Tibial nerve (tissue), 3 donors: Measurements from ENCODE around the gene AKR1C2.
"Not testable (repeated sequence)": the region's sequence is repeated elsewhere in the genome, so short reads cannot be mapped to it uniquely, and the experiment has no call there.

Experiments
- POLR2A ChIP-seq, 2 donors: fragments of 450-650 bp; IDR thresholded peaks; one replicate each; pipeline ENCODE4 v1.6.1; 2017; ENCODE audit warnings: antibody characterized with exemption in 2 of 2, mild to moderate bottlenecking in 2 of 2, moderate library complexity in 2 of 2
- TF ChIP-seq, protein P1 (sequence below), 5 experiments: fragments of 200-600 bp in 3 of 5; fragments of 450-650 bp in 2 of 5; sonication (generic) in 3 of 5; IDR thresholded peaks; one replicate each; pipeline ENCODE4 v1.5.1; 2016 to 2019; ENCODE audit warnings: antibody characterized with exemption in 5 of 5, mild to moderate bottlenecking in 3 of 5, moderate library complexity in 2 of 5

DNA sequence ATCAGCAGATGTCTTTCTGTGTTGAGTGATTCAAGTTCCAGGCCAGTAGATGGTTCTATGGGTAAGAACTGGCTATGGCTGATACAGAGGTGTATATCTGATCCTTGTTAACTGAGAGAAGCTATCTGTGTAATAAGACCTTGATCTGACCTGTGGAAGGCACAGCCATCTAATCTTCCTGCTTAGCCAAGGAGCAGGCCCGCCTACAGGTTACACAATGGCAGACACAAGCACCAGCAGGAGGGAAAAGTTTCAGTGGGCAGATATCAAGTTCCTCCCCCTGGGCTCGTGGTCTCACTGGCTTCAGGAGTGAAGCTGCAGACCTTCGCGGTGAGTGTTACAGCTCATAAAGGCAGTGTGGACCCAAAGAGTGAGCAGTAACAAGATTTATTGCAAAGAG lies 27.9 kb upstream of the AKR1C2 start:
- TF ChIP-seq, protein P1, sequence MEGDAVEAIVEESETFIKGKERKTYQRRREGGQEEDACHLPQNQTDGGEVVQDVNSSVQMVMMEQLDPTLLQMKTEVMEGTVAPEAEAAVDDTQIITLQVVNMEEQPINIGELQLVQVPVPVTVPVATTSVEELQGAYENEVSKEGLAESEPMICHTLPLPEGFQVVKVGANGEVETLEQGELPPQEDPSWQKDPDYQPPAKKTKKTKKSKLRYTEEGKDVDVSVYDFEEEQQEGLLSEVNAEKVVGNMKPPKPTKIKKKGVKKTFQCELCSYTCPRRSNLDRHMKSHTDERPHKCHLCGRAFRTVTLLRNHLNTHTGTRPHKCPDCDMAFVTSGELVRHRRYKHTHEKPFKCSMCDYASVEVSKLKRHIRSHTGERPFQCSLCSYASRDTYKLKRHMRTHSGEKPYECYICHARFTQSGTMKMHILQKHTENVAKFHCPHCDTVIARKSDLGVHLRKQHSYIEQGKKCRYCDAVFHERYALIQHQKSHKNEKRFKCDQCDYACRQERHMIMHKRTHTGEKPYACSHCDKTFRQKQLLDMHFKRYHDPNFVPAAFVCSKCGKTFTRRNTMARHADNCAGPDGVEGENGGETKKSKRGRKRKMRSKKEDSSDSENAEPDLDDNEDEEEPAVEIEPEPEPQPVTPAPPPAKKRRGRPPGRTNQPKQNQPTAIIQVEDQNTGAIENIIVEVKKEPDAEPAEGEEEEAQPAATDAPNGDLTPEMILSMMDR (IDR thresholded peaks at IDR 0.05): not testable (repeated sequence)
- not testable (repeated sequence) for TF ChIP-seq POLR2A (IDR thresholded peaks at IDR 0.05)
